ENCODE data around the gene KLRK1. TPM values are rescaled to one million over a fixed set of nuclear protein-coding genes. Genes with fewer than 3 reads are reported as not detected.
"Not testable (repeated sequence)": the region's sequence is repeated elsewhere in the genome, so short reads cannot be mapped to it uniquely, and the experiment has no call there.

KLRK1 gene
- total and polyA plus RNA-seq, 11 donors: 0.28 to 6.6 (median 0.49) TPM; not detected in 2

DNA sequence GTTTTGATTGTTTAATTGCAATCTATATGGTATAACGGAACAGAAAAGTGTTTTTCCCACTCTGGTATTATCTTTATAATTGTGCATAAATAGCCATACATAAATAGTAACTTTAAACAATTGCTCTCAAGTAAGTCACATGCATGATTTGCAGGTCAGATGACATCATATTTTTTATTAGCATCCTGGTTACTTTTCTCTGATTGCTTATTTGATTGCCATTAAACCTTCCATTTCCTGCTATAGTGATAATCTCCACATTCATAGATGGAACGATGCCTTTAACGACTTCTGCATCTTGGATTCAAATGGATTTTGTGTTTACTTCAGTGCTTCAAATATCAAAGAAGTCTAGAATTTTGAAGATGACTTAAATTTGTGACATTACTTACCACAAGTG, 3.5 kb upstream of the KLRK1 start:
- no peak for ATAC-seq

GRCh38 chr12:10392394-10392930, 2.6 kb upstream of the KLRK1 start:
- DNase-seq (peak in 4 of 5 donors; percentile 41 to 77 (median 54)), ATAC-seq (peak; percentile 73 to 92 (median 84))
- WGBS, 4 donors: 54 to 61% (median 59%) methylated on average over 7 of the region's 7 CpGs
- no peak for TF ChIP-seq CTCF (IDR thresholded peaks at IDR 0.05)
- TF ChIP-seq POLR2A (IDR thresholded peaks at IDR 0.05): no peak
- H3K4me1 ChIP-seq: peaks cover 0 to 28% (median 0%) of the 10 kb centered on the region in 12 donors
- peak overlapping the region in 2 of 12 donors; percentile 15 to 61 for H3K27ac ChIP-seq
- no peaks in the 10 kb centered on the region for H3K27me3 ChIP-seq
- no peaks in the 10 kb centered on the region for H3K36me3 ChIP-seq
- H3K9me3 ChIP-seq: no peaks in the 10 kb centered on the region
- intact Hi-C loops (cut with DNase I): no loop called here
- H3K4me3 ChIP-seq: no peak overlapping the region

More for the DNA sequence above, 3.5 kb upstream of the KLRK1 start:
- WGBS, 4 donors: 48 to 60% (median 55%) methylated on average over 3 of the region's 3 CpGs
- intact Hi-C loops (cut with DNase I): no loop called here
- TF ChIP-seq POLR2A (IDR thresholded peaks at IDR 0.05) (no peak), CTCF (IDR thresholded peaks at IDR 0.05) (no peak)
- no peak overlapping the region for H3K4me3 ChIP-seq
- H3K36me3 ChIP-seq: no peaks in the 10 kb centered on the region
- H3K27ac ChIP-seq: peak overlapping the region in 1 of 12 donors; percentile 74
- peaks cover 0 to 28% (median 0%) of the 10 kb centered on the region in 12 donors for H3K4me1 ChIP-seq
- H3K27me3 ChIP-seq: no peaks in the 10 kb centered on the region
- DNase-seq: no peak
- H3K9me3 ChIP-seq: no peaks in the 10 kb centered on the region

- H3K36me3 ChIP-seq; H3K4me3 ChIP-seq; intact Hi-C loops (cut with DNase I); ATAC-seq; H3K27ac ChIP-seq; H3K9me3 ChIP-seq; DNase-seq; H3K27me3 ChIP-seq: not testable (repeated sequence)
- peaks cover 0 to 26% (median 0%) of the 10 kb centered on the region in 12 donors for H3K4me1 ChIP-seq
- WGBS, 4 donors: 93 to 96% (median 94%) methylated on average over 7 of the region's 7 CpGs
Measured at GRCh38 chr12:10390991-10391390, 1.1 kb upstream of the KLRK1 start.

GRCh38 chr12:10388624-10389413, 1.0 kb downstream of the KLRK1 start:
- no peak for DNase-seq
- no peak for ATAC-seq
- Histone ChIP-seq H3K36me3 (no peaks in the 10 kb centered on the region), H3K27ac (peak overlapping the region in 1 of 12 donors; percentile 34), H3K4me3 (peak overlapping the region in 1 of 12 donors; percentile 46), H3K9me3 (peaks cover 0 to 9% (median 2%) of the 10 kb centered on the region in 12 donors), H3K27me3 (no peaks in the 10 kb centered on the region), H3K4me1 (peaks cover 0 to 16% (median 0%) of the 10 kb centered on the region in 12 donors)
- intact Hi-C loops (cut with DNase I): no loop called here
- WGBS, 4 donors: 74 to 82% (median 77%) methylated on average over 9 of the region's 9 CpGs
- TF ChIP-seq POLR2A (IDR thresholded peaks at IDR 0.05) (no peak), CTCF (IDR thresholded peaks at IDR 0.05) (no peak)

- H3K9me3 ChIP-seq; H3K36me3 ChIP-seq; H3K4me1 ChIP-seq; ATAC-seq; H3K27me3 ChIP-seq; intact Hi-C loops (cut with DNase I); DNase-seq: not testable (repeated sequence)
- Histone ChIP-seq H3K4me3 (peak overlapping the region in 1 of 12 donors; percentile 46), H3K27ac (peak overlapping the region in 1 of 12 donors; percentile 34)
- WGBS, 4 donors: 88 to 92% (median 90%) methylated on average over 6 of the region's 6 CpGs
Measured at GRCh38 chr12:10387498-10387897, 2.3 kb downstream of the KLRK1 start.

Measured in heart left ventricle (tissue), 16 donors.